Posterior cingulate gyrus (tissue), 11 donors: ENCODE measurements around the gene SLCO1C1.
A peak's percentile ranks its signal among the peaks of the same experiment; 100 is the strongest.
"Not testable (repeated sequence)": the region's sequence is repeated elsewhere in the genome, so short reads cannot be mapped to it uniquely, and the experiment has no call there.

ENCODE experiments used
- DNase-seq, 10 donors: peaks; one replicate each; pipeline versions ENCODE4 v3.0.0 to v3.0.0-alpha.2; 2020 to 2021; ENCODE audit warnings: mixed read lengths in 3 of 10
- intact Hi-C: fragments of 100-400 bp; cut with DNase I; formaldehyde crosslinking; loops from one replicate; pipeline ENCODE4 v1.15.1; 2023

Gene SLCO1C1

GRCh38 chr12:20695232-20695631 lies at the start of gene SLCO1C1:
Gene SLCO1C1, plus strand, starts transcription at chr12:20695332. Its CDS starts 4,245 bp downstream, at chr12:20699577.
- intact Hi-C loops, result no loop called here
- DNase-seq, result peak in 3 of 10 donors; percentile 20 to 52 (median 40)

- intact Hi-C loops, result loop anchor here (5.0 to 10.0 kb wide), 2 partner anchors 148 to 526 kb away; no protein-coding TSS in a partner anchor
These were observed 48.8 kb upstream of the SLCO1C1 start for GRCh38 chr12:20646239-20646827.

GRCh38 chr12:20653871-20654270 lies 41.3 kb upstream of the SLCO1C1 start:
- intact Hi-C loops, result no loop called here
- DNase-seq, result no peak

More at GRCh38 chr12:20646239-20646827, 48.8 kb upstream of the SLCO1C1 start:
- no peak for DNase-seq

GRCh38 chr12:20656600-20656999 lies 38.5 kb upstream of the SLCO1C1 start:
- intact Hi-C loops, result no loop called here
- no peak for DNase-seq

DNA sequence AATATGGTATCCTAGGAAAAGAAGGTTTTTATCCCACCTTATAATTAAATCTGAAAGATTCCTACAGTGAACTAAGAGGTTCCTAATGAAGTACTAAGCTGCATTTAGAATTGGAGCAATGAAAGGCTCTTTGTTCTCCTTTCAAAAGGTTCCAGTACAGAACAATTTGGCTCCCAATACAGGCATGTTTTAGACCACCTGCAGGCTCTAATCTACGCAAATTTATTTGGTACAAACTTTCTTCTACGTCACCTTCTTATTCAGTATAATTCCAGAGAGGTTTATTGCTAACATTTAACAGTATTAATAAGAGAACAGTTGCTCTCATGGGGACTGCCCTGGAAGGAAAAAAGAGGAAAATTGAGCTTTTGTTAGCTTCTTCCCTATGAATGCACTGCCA lies 37.6 kb upstream of the SLCO1C1 start:
- no peak for DNase-seq
- intact Hi-C loops, result no loop called here

DNA sequence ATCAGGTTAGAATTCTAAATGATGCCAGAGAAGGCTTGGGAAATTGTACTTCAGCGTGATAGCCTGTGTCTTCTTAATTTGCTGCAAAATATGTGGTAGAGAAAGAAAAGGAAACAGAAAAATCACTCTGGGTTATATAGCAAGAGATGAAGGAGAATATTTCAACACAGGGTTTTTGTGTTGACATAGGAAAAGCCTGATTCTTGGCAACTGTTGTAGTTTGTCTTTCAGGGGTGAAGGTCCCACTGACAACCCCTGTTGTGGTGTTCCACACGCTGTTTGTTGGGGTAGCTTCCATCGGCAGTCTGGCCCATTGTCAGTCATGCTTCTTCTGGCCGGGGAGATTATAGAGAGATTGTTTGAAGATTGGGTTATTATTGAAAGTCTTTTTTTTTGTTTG lies 13.8 kb upstream of the SLCO1C1 start:
- DNase-seq, result peak in 1 of 10 donors; percentile 30
- intact Hi-C loops, result no loop called here

DNA sequence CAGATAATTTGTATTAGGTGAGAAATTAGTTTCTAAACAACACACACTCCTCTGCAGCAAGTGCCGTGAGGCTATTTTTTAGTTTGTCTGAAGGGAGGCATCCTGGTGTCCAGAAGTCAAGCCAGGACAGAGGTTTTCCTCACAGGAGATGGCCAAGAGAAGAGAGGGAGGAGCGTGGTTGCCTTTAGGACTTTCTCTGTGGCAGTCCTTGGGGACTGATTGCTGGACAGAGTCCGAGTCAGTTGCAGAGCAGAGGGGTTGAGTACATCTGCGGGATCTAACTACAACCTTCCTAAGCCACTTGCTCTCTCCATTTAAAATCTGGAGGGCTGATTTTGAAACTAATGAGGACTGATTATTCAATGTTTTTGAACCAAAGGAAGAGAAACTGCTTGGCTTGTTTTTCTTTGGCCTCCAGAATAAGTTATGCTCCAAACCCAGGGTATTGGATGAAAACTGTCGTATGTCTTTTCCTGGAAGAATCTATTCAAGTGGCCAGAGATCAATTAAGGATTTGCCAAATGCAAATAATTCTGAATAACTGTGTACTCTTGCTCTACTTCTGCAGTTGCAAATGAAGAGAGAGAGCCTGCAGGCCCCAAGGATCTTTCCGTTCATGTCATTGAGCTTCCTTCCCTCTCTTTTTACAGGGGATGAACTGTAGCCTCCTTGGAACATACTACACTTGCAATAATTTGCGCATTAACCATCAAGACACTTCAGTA lies 1.2 kb downstream of the SLCO1C1 start:
- intact Hi-C loops, result no loop called here
- DNase-seq, result peak in 4 of 10 donors; percentile 7 to 40 (median 18)

- DNase-seq, result no peak
- intact Hi-C loops, result no loop called here
These were observed 6.0 kb downstream of the SLCO1C1 start for GRCh38 chr12:20701106-20701505.

GRCh38 chr12:20704860-20705259 lies 9.7 kb downstream of the SLCO1C1 start:
- intact Hi-C loops, result no loop called here

GRCh38 chr12:20711846-20712245 lies 16.7 kb downstream of the SLCO1C1 start:
- intact Hi-C loops, result no loop called here
- no peak for DNase-seq

More at GRCh38 chr12:20704860-20705259, 9.7 kb downstream of the SLCO1C1 start:
- DNase-seq, result no peak

- intact Hi-C loops, result no loop called here
- DNase-seq, result no peak
These were observed 20.9 kb downstream of the SLCO1C1 start for GRCh38 chr12:20716037-20716436.

DNA sequence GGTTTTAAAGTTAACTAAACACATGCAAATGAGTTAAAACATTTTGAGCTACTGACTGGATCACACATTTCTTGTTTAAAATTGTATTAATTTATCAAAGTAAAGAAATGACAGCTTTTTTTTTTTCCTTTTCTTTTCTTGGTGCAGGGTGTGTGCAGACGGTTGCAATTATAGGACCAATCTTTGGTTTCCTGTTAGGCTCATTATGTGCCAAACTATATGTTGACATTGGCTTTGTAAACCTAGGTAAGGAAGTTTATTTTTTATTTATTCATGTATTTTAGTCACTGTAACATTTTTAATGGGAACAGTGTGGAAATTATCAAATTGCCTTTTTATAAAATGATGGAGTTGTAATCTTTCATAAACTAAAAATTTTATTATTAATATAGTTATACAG lies 21.9 kb downstream of the SLCO1C1 start:
- no peak for DNase-seq
- intact Hi-C loops, result no loop called here

- intact Hi-C loops, result no loop called here
- no peak for DNase-seq
These were observed 23.2 kb downstream of the SLCO1C1 start for GRCh38 chr12:20718294-20718693.

DNA sequence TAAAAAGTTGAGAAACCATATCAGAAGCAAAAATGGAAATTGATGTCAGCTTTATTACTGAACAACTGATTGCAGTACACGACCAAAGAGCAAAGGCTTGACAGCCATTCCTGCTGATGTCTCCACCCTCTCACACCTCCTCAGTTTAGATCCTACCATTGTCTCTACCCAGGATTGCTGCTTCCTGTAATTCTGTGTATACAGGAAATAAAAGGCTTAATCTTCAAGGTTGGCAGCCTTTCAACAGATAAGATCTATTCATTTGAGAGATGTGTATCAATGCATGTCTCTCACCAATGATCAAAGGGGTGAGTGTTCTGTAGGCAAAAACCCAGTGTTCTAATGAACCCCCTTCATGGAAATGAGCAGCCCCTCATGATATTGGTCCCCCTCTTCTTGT lies 27.0 kb downstream of the SLCO1C1 start:
- no peak for DNase-seq
- intact Hi-C loops, result no loop called here

DNA sequence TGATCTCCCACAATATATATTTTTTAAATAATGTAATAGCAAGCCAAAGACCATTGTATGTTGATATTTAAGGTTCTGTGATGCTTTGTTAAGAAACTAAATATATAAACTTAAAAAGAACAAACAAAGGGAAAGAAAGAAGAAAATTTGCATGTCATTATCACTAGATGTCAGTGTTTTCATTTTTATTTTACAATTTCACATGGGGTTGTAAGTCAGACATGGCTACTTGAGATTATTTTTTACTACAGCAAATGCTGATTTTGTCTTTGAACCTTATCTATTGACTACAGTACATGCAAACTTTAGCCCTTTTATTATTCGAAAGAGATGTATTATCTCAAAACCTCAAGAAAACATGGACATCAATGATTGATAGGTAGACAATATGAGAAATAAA lies 36.1 kb downstream of the SLCO1C1 start:
- DNase-seq, result no peak
- intact Hi-C loops, result no loop called here

DNA sequence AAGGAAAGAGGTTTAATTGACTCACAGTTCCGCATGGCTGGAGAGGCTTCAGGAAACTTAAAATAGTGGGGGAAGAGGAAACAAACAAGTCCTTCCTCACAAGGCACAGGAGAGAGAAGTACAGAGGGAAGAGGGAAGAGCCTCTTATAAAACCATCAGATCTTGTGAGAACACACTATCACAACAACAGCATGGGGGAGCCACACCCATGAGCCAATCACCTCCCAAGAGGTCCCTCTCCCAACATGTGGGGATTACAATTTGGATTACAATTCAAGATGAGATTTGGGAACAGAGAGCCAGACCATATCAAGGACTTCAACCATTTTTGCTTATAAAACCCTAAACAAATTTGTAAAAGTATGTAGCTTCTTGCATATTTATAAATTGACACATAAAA lies 45.8 kb downstream of the SLCO1C1 start:
- DNase-seq, result no peak
- intact Hi-C loops, result no loop called here

GRCh38 chr12:20748198-20748597 lies 53.1 kb downstream of the SLCO1C1 start:
- DNase-seq, result no peak
- intact Hi-C loops, result no loop called here

DNA sequence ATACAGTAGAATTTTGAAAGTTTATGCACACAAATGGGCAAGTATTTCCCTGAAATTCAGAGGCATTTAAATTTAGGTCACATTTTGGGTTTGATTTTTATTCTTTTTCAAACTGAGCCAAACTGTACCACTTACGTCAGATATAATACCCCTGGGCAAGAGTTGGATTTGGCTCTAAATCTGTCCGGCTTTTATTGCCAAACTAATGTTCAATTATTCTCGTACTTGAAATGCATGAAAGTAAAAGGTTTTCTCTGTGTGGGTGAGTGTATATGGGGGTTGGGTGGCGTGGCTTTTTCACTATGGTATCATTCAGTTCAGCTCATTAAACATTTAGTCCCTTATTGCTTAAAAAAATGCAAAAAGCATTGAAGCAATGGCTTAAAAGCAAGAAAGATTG lies 55.9 kb downstream of the SLCO1C1 start:
- intact Hi-C loops, result no loop called here
- no peak for DNase-seq

DNA sequence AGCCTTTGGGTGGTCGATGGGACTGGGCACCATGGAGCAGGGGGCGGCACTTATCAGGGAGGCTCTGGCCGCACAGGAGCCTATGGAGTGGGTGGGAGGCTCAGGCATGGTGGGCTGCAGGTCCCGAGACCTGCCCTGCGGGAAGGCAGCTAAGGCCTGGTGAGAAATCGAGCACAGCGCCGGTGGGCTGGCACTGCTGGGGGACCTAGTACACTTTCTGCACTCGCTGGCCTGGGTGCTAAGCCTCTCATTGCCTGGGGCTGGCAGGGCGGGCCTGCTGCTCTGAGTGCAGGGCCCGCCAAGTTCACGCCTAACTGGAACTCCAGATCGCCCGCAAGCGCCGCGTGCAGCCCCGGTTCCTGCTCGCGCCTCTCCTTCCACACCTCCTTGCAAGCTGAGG lies 82.3 kb downstream of the SLCO1C1 start:
- peak in 1 of 10 donors; percentile 71 for DNase-seq
- intact Hi-C loops, result no loop called here

DNA sequence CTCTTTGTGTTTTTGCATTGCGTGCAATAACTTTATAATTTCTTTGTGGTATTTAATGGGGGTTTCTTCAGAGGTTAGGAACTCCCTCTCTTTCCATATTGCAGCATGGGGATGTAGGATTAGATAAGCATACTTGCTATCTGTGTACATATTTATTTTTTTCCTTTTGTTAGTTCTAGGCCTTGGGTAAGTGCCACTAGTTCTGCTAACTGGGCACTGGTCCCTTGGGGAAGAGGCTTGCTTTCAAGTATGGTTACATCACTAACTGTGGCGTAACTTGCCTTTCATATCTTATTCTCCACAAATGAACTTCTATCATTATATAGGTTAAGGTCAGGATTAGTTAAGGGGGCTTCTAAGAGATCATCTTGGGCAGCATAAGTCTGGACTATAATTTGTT lies 83.8 kb downstream of the SLCO1C1 start:
- intact Hi-C loops, result no loop called here

DNA sequence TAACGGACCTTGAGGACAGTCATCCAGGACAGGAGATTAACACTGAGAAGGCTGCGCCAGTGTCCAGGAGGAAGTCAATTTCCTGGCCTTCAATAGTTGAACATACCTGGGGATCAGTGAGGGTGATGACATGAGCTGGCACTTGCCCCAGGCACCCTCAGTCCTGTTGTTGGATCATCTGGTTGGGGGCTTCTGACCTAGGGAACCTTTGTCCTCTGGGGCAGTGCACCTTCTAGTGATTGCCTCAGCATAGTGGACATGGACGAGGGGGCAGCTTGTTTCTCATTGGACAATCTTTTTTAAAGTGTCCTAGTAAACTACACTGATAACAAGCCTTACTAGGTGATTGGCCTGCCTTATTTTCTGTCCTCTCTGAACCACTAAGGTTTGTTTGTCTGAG lies 84.8 kb downstream of the SLCO1C1 start:
- DNase-seq, intact Hi-C loops: not testable (repeated sequence)

More for the DNA sequence above, 83.8 kb downstream of the SLCO1C1 start:
- DNase-seq, result no peak

DNA sequence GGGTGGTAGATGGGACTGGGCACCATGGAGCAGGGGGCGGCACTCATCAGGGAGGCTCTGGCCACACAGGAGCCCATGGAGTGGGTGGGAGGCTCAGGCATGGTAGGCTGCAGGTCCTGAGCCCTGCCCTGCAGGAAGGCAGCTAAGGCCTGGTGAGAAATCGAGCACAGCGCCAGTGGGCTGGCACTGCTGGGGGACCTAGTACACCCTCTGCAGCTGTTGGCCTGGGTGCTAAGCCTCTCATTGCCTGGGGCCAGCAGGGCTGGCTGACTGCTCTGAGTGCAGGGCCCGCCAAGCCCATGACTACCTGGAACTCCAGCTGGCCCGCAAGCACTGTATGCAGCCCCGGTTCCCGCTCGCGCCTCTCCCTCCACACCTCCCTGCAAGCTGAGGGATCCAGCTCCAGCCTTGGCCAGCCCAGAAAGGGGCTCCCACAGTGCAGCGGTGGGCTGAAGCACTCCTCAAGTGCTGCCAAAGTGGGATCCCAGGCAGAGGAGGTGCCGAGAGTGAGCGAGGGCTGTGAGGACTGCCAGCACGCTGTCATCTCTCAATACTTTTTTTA lies 88.7 kb downstream of the SLCO1C1 start:
- intact Hi-C loops, result not testable (repeated sequence)
- peak in 2 of 10 donors; percentile 68 to 69 for DNase-seq
